ACC112 (cell line): ENCODE data around the gene TINAGL1.

ENCODE experiments used
- H2AFZ ChIP-seq: fragments of 200-600 bp; sonication (generic); one replicate; pipeline ENCODE4 v1.6.0; 2017; ENCODE audit warnings: antibody characterized with exemption, low read length; ENCODE audit not compliant: unreplicated experiment
- H3K27ac ChIP-seq: fragments of 200-600 bp; sonication (generic); 2 replicates; pipeline ENCODE4 v1.5.1; 2014; ENCODE audit warnings: low read depth, mild to moderate bottlenecking, antibody characterized with exemption, low read length, moderate library complexity
- H3K27me3 ChIP-seq: fragments of 200-600 bp; sonication (generic); 2 replicates; pipeline ENCODE4 v1.6.1; 2014; ENCODE audit warnings: mild to moderate bottlenecking, antibody characterized with exemption, low read length, moderate library complexity, mixed read lengths; ENCODE audit not compliant: insufficient read depth
- H3K36me3 ChIP-seq: fragments of 200-600 bp; sonication (generic); 2 replicates; pipeline ENCODE4 v1.6.1; 2016; ENCODE audit warnings: mild to moderate bottlenecking, antibody characterized with exemption, low read length, moderate library complexity, mixed read lengths; ENCODE audit not compliant: insufficient read depth
- H3K4me1 ChIP-seq: fragments of 200-600 bp; sonication (generic); one replicate; pipeline ENCODE4 v1.6.1; 2016; ENCODE audit warnings: low read length, mixed read lengths; ENCODE audit not compliant: insufficient read depth, unreplicated experiment, control insufficient read depth
- H3K4me3 ChIP-seq: fragments of 200-600 bp; sonication (generic); 2 replicates; pipeline ENCODE4 v1.5.1; 2014; ENCODE audit warnings: mild to moderate bottlenecking, low read depth, low read length
- H3K79me2 ChIP-seq: fragments of 200-600 bp; sonication (generic); one replicate; pipeline ENCODE4 v1.6.0; 2016; ENCODE audit warnings: low read length; ENCODE audit not compliant: control insufficient read depth, unreplicated experiment, insufficient read depth

Gene TINAGL1

GRCh38 chr1:31615939-31616338 is 39.6 kb downstream of the TINAGL1 start:
- H3K79me2 ChIP-seq, result no peaks in the 10 kb centered on the region

DNA sequence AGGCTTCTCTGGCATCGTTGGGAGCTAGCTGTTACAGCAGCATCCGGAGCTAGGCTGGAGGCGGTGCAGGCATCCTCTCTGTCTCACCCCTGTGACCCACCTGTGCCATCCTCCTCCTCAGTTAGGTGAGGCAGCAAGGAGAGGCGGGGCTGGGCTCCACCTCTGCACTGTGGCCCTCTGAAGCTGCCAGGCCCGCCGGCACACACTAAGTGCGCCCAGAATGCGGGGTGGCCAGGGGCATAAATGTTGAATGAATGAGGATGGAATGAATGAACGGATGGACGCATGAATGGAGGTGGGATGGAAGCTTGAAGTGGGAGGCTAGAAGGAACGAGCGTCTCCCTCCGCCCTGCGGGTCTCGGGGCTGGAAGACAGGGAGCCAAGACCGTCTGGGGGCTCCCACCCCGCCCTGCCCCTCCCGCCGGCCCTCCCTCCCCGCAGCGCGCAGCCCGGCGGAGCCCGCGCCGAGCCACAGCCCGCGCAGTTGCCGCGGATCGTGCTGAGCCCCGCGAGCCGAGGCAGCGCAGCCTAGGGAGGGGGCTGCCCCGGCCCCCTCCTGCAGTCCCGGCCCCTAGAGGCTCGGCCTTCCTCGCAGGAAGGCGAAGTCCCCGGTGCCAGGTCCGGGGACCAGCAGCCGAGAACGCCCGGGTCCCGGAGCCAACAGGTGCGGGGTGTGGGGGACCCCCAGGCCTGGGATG is 41.1 kb downstream of the TINAGL1 start, which contains the start of gene HCRTR1:
TSS of gene HCRTR1 (plus strand) at position 472 of the 698 bp plus-strand sequence. CDS start 1,504 bp downstream, outside the sequence.
- H3K27ac ChIP-seq, result no peak within 1 kb of the TSS
- H3K79me2 ChIP-seq, result no peaks in the 10 kb centered on the region
- peaks cover 23% of the 10 kb centered on the region for H3K27me3 ChIP-seq
- no peaks in the 10 kb centered on the region for H3K36me3 ChIP-seq
- H3K4me1 ChIP-seq, result peaks cover 4% of the 10 kb centered on the region
- peak within 1 kb of the TSS; percentile 42 for H2AFZ ChIP-seq
- peak within 1 kb of the TSS; percentile 77 for H3K4me3 ChIP-seq

More at GRCh38 chr1:31615939-31616338, 39.6 kb downstream of the TINAGL1 start:
- H3K4me1 ChIP-seq, result peaks cover 4% of the 10 kb centered on the region
- no peak overlapping the region for H2AFZ ChIP-seq
- no peaks in the 10 kb centered on the region for H3K36me3 ChIP-seq
- peaks cover 23% of the 10 kb centered on the region for H3K27me3 ChIP-seq
- H3K27ac ChIP-seq, result no peak overlapping the region
- H3K4me3 ChIP-seq, result no peak overlapping the region

DNA sequence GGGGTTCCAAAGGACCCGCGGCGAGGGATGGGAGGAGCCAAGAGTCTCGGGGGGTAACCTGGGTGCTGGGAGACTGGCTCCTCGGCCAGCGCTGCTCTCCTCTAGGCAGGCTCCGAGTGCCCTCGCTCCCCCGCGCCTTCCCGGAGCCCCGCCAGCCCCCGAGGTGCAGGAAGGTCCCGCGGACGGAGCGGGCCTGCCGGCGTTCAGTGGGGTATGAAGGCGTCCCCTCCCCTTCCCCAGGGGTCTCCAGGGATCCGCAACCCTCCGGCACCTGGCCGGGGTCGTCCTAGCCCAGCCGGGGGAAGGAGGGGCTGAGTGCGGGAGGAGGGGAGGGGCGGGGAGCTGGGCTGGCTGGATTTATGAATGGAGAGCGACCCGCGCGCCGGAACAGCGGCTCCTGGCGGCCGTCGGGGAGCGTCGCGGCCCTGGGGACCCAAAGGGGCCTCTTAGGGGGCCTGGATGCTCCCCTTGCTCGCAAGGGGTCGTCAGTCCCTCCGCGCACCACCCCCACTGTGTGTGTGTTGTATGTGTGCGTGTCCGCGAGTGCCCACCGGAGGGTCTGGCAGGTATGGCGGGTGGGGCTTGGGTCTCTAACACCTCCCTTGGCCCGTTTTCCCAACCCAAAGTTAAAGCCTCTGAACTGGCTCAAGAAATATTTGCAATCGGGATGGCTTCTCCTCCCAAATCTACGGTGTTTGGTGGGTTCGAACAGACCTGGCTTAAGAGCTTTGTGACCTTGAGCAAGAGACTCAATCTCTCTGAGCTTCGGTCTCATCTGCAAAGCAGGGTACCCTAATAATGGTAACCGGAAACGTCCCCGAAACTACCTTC is 41.8 kb downstream of the TINAGL1 start:
- peaks cover 4% of the 10 kb centered on the region for H3K4me1 ChIP-seq
- H2AFZ ChIP-seq, result peak overlapping the region; percentile 42
- H3K27ac ChIP-seq, result no peak overlapping the region
- H3K27me3 ChIP-seq, result peaks cover 23% of the 10 kb centered on the region
- H3K79me2 ChIP-seq, result no peaks in the 10 kb centered on the region
- no peaks in the 10 kb centered on the region for H3K36me3 ChIP-seq
- H3K4me3 ChIP-seq, result peak overlapping the region; percentile 77

DNA sequence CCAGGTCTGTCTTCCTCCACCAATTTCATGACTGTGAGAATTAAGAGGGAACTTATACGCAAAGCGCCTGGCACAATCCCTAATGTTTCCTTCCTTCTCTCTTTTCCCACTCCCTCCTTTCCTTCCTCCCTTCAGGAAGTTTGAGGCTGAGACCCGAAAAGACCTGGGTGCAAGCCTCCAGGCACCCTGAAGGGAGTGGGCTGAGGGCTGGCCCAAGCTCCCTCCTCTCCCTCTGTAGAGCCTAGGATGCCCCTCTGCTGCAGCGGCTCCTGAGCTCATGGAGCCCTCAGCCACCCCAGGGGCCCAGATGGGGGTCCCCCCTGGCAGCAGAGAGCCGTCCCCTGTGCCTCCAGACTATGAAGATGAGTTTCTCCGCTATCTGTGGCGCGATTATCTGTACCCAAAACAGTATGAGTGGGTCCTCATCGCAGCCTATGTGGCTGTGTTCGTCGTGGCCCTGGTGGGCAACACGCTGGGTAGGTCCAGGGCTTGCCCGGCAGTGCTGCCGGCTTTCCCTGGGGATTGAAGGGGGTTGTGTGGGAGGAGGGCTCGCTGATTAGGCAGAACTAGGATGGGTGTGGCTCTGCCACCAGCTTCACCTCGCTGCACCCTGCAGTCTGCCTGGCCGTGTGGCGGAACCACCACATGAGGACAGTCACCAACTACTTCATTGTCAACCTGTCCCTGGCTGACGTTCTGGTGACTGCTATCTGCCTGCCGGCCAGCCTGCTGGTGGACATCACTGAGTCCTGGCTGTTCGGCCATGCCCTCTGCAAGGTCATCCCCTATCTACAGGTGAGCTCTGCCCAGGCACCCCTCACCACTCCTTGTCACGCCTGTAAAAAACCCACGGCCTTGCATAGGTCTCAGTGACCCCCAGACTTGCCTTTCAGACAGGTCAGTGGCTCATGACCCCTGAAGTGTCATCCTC is 42.9 kb downstream of the TINAGL1 start:
- H3K27me3 ChIP-seq, result peaks cover 23% of the 10 kb centered on the region
- no peak overlapping the region for H3K27ac ChIP-seq
- no peaks in the 10 kb centered on the region for H3K36me3 ChIP-seq
- peaks cover under 1% of the 10 kb centered on the region for H3K4me1 ChIP-seq
- H3K4me3 ChIP-seq, result no peak overlapping the region
- H3K79me2 ChIP-seq, result no peaks in the 10 kb centered on the region
- no peak overlapping the region for H2AFZ ChIP-seq

DNA sequence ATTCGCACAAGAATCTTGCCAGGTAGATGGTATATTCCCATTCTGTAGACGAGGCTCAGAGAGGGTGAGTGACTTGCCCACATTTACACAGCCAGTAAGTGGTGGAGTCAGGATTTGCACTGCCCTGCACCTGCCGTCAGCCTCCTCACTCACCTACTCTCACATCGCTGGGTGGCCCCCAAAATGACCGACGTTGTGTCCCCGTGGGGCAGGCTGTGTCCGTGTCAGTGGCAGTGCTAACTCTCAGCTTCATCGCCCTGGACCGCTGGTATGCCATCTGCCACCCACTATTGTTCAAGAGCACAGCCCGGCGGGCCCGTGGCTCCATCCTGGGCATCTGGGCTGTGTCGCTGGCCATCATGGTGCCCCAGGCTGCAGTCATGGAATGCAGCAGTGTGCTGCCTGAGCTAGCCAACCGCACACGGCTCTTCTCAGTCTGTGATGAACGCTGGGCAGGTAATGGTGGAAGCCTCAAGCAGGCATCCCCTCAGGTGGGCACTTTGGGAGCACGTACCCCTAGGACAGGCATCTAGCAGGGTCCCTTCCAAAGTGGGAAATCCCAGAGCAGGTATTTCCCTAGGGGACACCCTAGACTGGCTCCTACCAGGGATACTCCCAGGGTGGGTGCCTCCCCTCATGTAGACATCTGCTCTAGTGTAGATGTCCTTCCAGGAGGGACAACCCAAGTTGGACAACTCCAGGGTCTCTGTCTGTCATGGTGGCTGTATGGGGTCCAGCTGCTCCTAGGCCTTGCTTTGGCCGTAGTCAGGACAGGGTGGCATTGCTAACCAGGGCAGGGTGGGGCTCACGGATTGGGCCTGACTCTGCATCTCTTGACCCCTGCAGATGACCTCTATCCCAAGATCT is 44.5 kb downstream of the TINAGL1 start:
- H2AFZ ChIP-seq, result no peak overlapping the region
- no peaks in the 10 kb centered on the region for H3K36me3 ChIP-seq
- H3K27ac ChIP-seq, result no peak overlapping the region
- peaks cover 23% of the 10 kb centered on the region for H3K27me3 ChIP-seq
- H3K4me3 ChIP-seq, result no peak overlapping the region
- peaks cover 7% of the 10 kb centered on the region for H3K4me1 ChIP-seq
- no peaks in the 10 kb centered on the region for H3K79me2 ChIP-seq

DNA sequence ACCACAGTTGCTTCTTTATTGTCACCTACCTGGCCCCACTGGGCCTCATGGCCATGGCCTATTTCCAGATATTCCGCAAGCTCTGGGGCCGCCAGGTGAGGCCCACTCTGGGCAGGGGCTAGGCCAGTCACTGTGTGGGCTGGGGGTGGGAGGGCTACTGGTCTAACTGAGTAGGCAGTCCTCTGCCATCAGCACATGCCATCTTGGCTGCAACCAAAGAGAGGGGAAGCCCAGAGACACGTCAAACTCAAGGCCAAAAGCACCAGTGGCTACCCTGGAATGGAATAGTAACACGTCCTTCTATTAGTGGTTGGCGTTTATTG is 45.1 kb downstream of the TINAGL1 start:
- Histone ChIP-seq H2AFZ (no peak overlapping the region), H3K4me1 (peaks cover 13% of the 10 kb centered on the region), H3K27me3 (peaks cover 23% of the 10 kb centered on the region), H3K79me2 (no peaks in the 10 kb centered on the region), H3K27ac (no peak overlapping the region), H3K4me3 (no peak overlapping the region), H3K36me3 (no peaks in the 10 kb centered on the region)

DNA sequence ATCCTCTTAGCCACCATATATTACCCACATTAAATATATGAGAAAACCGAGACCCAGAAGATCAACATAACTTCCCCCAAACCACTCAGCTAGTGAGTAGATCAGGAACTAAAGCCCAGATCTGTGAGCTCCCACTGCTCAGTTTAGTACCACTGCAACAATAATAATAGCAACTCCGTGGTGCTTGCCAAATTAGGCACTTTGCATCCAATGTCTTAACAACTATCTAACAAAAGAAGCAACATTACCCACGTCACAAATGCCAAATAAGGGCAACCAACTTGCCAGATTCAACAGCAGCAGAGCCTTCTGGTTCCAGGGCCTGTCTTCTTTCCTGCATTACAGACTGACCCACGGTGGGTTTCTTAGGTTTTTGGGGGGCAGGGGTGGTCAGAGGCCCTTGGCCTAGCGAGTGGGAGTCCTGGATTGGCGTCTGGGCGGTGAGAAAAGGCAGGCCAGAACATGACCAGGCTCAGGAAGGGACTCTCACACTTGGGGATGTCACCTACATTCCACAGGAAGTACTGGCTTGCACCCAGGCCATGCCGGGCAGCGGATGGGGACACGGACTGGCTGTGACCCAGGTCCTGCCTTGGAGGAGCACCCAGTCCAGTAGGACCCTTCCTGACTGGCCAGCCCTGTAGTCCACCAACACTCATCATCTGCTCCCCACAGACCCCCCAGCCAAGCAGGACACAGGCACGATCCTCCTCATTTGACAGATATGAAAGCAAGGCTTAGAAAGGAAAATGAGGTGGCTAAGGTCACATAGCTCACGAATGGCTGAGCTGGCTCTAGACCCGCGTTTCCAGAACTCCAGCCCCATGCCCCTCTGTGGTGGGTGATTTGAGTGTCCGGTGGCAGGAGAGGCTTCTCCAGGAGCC is 45.8 kb downstream of the TINAGL1 start:
- peaks cover 19% of the 10 kb centered on the region for H3K4me1 ChIP-seq
- H3K27ac ChIP-seq, result no peak overlapping the region
- no peak overlapping the region for H3K4me3 ChIP-seq
- H3K27me3 ChIP-seq, result peaks cover 17% of the 10 kb centered on the region
- H2AFZ ChIP-seq, result no peak overlapping the region
- no peaks in the 10 kb centered on the region for H3K36me3 ChIP-seq
- no peaks in the 10 kb centered on the region for H3K79me2 ChIP-seq

DNA sequence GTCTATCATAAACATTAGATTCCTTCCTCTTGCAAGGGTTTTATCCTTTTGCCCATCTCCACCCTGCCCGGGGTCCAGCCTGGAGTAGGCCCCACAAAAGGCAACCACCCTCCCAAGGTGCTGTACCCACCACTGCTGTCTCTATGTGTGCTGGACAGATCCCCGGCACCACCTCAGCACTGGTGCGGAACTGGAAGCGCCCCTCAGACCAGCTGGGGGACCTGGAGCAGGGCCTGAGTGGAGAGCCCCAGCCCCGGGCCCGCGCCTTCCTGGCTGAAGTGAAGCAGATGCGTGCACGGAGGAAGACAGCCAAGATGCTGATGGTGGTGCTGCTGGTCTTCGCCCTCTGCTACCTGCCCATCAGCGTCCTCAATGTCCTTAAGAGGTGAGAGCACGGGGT is 47.0 kb downstream of the TINAGL1 start:
- no peak overlapping the region for H3K4me3 ChIP-seq
- peaks cover 26% of the 10 kb centered on the region for H3K4me1 ChIP-seq
- no peaks in the 10 kb centered on the region for H3K79me2 ChIP-seq
- no peak overlapping the region for H2AFZ ChIP-seq
- H3K36me3 ChIP-seq, result no peaks in the 10 kb centered on the region
- peaks cover 6% of the 10 kb centered on the region for H3K27me3 ChIP-seq
- no peak overlapping the region for H3K27ac ChIP-seq

DNA sequence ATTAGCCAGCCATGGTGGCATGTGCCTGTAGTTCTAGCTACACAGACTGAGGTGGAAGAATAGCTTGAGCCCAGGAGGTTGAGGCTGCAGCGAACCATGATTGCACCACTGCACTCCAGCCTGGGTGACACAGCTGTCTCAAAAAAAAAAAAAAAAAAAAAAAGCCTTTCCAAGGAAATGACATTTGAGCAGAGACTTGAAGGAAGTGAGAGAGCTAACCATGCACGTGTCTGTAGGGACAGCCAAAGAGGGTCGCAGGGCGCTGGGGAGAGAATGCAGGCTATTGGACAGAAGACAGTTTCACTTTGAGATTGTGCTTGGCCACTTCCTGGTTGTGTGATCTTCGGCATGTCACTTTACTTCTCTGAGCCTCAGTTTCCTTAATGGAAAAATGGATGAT is 48.0 kb downstream of the TINAGL1 start:
- H3K27me3 ChIP-seq, result no peaks in the 10 kb centered on the region
- H3K79me2 ChIP-seq, result no peaks in the 10 kb centered on the region

More for the DNA sequence above, 48.0 kb downstream of the TINAGL1 start:
- H3K27ac ChIP-seq, result no peak overlapping the region
- peaks cover 26% of the 10 kb centered on the region for H3K4me1 ChIP-seq
- no peaks in the 10 kb centered on the region for H3K36me3 ChIP-seq
- no peak overlapping the region for H3K4me3 ChIP-seq
- H2AFZ ChIP-seq, result no peak overlapping the region
